Panc1 (cell line): ENCODE data around the gene TRIM25.

Experiments
- CTCF ChIP-seq: fragments of 450-650 bp; IDR thresholded peaks from 2 replicates; pipeline ENCODE4 v1.5.1; 2017; ENCODE audit warnings: mild to moderate bottlenecking
- REST ChIP-seq, 2 experiments: IDR thresholded peaks; 2 replicates each; pipeline ENCODE4 v1.6.1; 2011 to 2012; ENCODE audit warnings: low read depth in 2 of 2, control low read depth in 1 of 2, low read length in 1 of 2, mild to moderate bottlenecking in 1 of 2, moderate library complexity in 1 of 2; ENCODE audit not compliant: insufficient read depth in 1 of 2
- SIN3A ChIP-seq: IDR thresholded peaks from 2 replicates; pipeline ENCODE4 v1.6.1; 2012; ENCODE audit warnings: low read depth, mild to moderate bottlenecking, low read length, moderate library complexity, borderline replicate concordance; ENCODE audit not compliant: insufficient read depth

GRCh38 chr17:56868716-56869115 is 45.1 kb downstream of the TRIM25 start:
- TF ChIP-seq REST (IDR thresholded peaks at IDR 0.05; ENCODE audit: insufficient read depth in 1 of 2, low read depth in 2 of 2, low read length in 1 of 2) (no peak), SIN3A (no peak), CTCF (no peak)
